A673 (cell line): Measurements from ENCODE around the gene SEMA5B.

ENCODE experiments used
- EZH2 ChIP-seq: fragments of 200-600 bp; sonication (generic); IDR thresholded peaks from 2 replicates; pipeline ENCODE4 v1.6.1; 2017; ENCODE audit warnings: borderline replicate concordance, low read depth, mild to moderate bottlenecking, mixed read lengths, antibody characterized with exemption, low read length; ENCODE audit not compliant: poor library complexity, severe bottlenecking
- TF ChIP-seq, protein P1 (sequence below): fragments of 300-800, 200-600 bp; sonication (generic); conservative IDR thresholded peaks from 2 replicates; pipeline ENCODE4 v1.5.1; 2017; ENCODE audit warnings: low read depth, mild to moderate bottlenecking, antibody characterized with exemption, low read length, moderate library complexity, mixed read lengths

DNA sequence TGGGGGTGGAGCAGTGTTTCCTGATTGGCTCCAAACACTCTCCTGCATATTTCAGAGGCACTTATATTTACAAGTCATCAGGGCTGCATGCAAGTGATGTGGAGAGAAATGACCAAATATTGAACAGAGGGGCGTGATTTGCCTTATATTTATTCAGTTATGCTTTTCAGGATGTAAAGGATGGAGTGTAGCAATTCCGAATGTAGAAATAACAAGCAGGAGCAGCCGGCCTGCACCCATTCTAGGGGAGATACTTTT, 19.4 kb upstream of the SEMA5B start:
- no peak for TF ChIP-seq EZH2
- TF ChIP-seq, protein P1, sequence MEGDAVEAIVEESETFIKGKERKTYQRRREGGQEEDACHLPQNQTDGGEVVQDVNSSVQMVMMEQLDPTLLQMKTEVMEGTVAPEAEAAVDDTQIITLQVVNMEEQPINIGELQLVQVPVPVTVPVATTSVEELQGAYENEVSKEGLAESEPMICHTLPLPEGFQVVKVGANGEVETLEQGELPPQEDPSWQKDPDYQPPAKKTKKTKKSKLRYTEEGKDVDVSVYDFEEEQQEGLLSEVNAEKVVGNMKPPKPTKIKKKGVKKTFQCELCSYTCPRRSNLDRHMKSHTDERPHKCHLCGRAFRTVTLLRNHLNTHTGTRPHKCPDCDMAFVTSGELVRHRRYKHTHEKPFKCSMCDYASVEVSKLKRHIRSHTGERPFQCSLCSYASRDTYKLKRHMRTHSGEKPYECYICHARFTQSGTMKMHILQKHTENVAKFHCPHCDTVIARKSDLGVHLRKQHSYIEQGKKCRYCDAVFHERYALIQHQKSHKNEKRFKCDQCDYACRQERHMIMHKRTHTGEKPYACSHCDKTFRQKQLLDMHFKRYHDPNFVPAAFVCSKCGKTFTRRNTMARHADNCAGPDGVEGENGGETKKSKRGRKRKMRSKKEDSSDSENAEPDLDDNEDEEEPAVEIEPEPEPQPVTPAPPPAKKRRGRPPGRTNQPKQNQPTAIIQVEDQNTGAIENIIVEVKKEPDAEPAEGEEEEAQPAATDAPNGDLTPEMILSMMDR: no peak
